Common myeloid progenitor, CD34-positive (primary cell): Measurements from ENCODE around the gene MORN4.

Experiments used
- CTCF ChIA-PET: fragments of 350-600 bp; sonication (Branson Sonifier 250); formaldehyde crosslinking; loops from one replicate; lab custom pipeline; 2021; ENCODE audit warnings: antibody characterized with exemption; lab: Charles Lee
- POLR2A ChIA-PET: fragments of 350-600 bp; sonication (Branson Sonifier 250); formaldehyde crosslinking; loops from one replicate; lab custom pipeline; 2021; ENCODE audit warnings: antibody characterized with exemption; lab: Charles Lee
- DNase-seq, 3 donors: peaks; one replicate each; pipeline versions ENCODE4 v3.0.0 to v3.0.0-alpha.2; 2013
- H3K27ac ChIP-seq, 2 experiments: 1 replicate in 1 of 2; 2 replicates in 1 of 2; pipeline ENCODE4 v1.7.0; 2013; ENCODE audit warnings: inconsistent platforms in 2 of 2, low read length in 2 of 2, mild to moderate bottlenecking in 2 of 2, low read depth in 1 of 2, moderate library complexity in 1 of 2; ENCODE audit not compliant: severe bottlenecking in 2 of 2, insufficient read depth in 1 of 2, poor library complexity in 1 of 2
- H3K27me3 ChIP-seq, 5 experiments: replicated peaks in 2 of 5; 1 replicate in 3 of 5; 2 replicates in 2 of 5; pipeline versions ENCODE4 v1.6.1 to v1.7.0; 2013; ENCODE audit warnings: low read length in 4 of 5, mild to moderate bottlenecking in 2 of 5, moderate library complexity in 2 of 5, inconsistent platforms in 1 of 5; ENCODE audit not compliant: insufficient read depth in 5 of 5, control insufficient read depth in 4 of 5
- H3K36me3 ChIP-seq, 4 experiments: 1 replicate in 2 of 4; 2 replicates in 2 of 4; pipeline versions ENCODE4 v1.6.1 to v1.7.0; 2013; ENCODE audit warnings: low read length in 3 of 4, control low read depth in 1 of 4, mild to moderate bottlenecking in 1 of 4; ENCODE audit not compliant: control insufficient read depth in 4 of 4, insufficient read depth in 4 of 4
- H3K4me1 ChIP-seq, 4 experiments: 1 replicate in 3 of 4; 2 replicates in 1 of 4; pipeline versions ENCODE4 v1.6.1 to v1.7.1; 2013; ENCODE audit warnings: low read length in 3 of 4, mild to moderate bottlenecking in 3 of 4, control low read depth in 1 of 4, inconsistent platforms in 1 of 4, moderate library complexity in 1 of 4; ENCODE audit not compliant: control insufficient read depth in 4 of 4, insufficient read depth in 4 of 4; ENCODE audit errors: control extremely low read depth in 1 of 4
- H3K4me3 ChIP-seq, 7 experiments: 1 replicate in 4 of 7; 2 replicates in 3 of 7; pipeline versions ENCODE4 v1.5.1 to v1.7.0; 2013; ENCODE audit warnings: mild to moderate bottlenecking in 7 of 7, low read length in 6 of 7, moderate library complexity in 6 of 7, inconsistent platforms in 2 of 7, low read depth in 2 of 7, control low read depth in 1 of 7; ENCODE audit not compliant: insufficient read depth in 4 of 7, control insufficient read depth in 1 of 7; ENCODE audit errors: extremely low read depth in 1 of 7
- H3K9me3 ChIP-seq, 5 experiments: 1 replicate in 4 of 5; 2 replicates in 1 of 5; pipeline versions ENCODE4 v1.6.1 to v1.7.1; 2013; ENCODE audit warnings: low read length in 4 of 5, mild to moderate bottlenecking in 2 of 5, inconsistent platforms in 1 of 5, low read depth in 1 of 5, moderate library complexity in 1 of 5; ENCODE audit not compliant: control insufficient read depth in 4 of 5, insufficient read depth in 2 of 5; ENCODE audit errors: control extremely low read depth in 1 of 5
- WGBS: methylation state at CpG from one replicate; pipeline ENCODE4 v1.1.5; 2013; ENCODE audit not compliant: insufficient coverage; 5-methylcytosine and 5-hydroxymethylcytosine counted together

Gene MORN4

GRCh38 chr10:97599272-97599619 is 34.1 kb downstream of the MORN4 start:
- DNase-seq, result no peak
- no peak overlapping the region for H3K4me3 ChIP-seq
- H3K9me3 ChIP-seq, result no peaks in the 10 kb centered on the region
- H3K4me1 ChIP-seq, result peaks cover 0 to 2% (median 0%) of the 10 kb centered on the region in 4 experiments
- CTCF ChIA-PET, result interaction anchor here (1.2 to 1.6 kb wide), 2 partner anchors 13 to 28 kb away, joined by 3 read pairs; no protein-coding TSS in a partner anchor
- POLR2A ChIA-PET, result no interaction called here
- no peaks in the 10 kb centered on the region for H3K36me3 ChIP-seq
- 94% methylated on average over 3 of the region's 6 CpGs for WGBS
- H3K27me3 ChIP-seq, result peaks cover 0 to 4% (median 0%) of the 10 kb centered on the region in 5 experiments
- no peak overlapping the region for H3K27ac ChIP-seq

- POLR2A ChIA-PET, result interaction anchor here (0.7 kb wide), 1 partner anchor 28 kb away, joined by 3 read pairs; no protein-coding TSS in a partner anchor
- WGBS, result 98% methylated on average over 9 of the region's 19 CpGs
Measured at GRCh38 chr10:97598407-97599271, 34.7 kb downstream of the MORN4 start.

GRCh38 chr10:97597778-97598177 is 35.5 kb downstream of the MORN4 start:
- no peak overlapping the region for H3K27ac ChIP-seq
- no CpG with 5 or more reads among the region's 2 CpGs for WGBS
- H3K36me3 ChIP-seq, result no peaks in the 10 kb centered on the region
- no peaks in the 10 kb centered on the region for H3K9me3 ChIP-seq
- no peak overlapping the region for H3K4me3 ChIP-seq
- peaks cover 0 to 2% (median 0%) of the 10 kb centered on the region in 4 experiments for H3K4me1 ChIP-seq
- DNase-seq, result peak in 2 of 3 donors; percentile 50 to 65
- ChIA-PET CTCF (interaction anchor here (1.4 to 2.4 kb wide), 3 partner anchors 13 to 28 kb away, joined by 5 to 8 read pairs (median 8); partner anchors contain the start of gene ANKRD2), POLR2A (no interaction called here)
- peaks cover 0 to 4% (median 0%) of the 10 kb centered on the region in 5 experiments for H3K27me3 ChIP-seq

More at GRCh38 chr10:97598407-97599271, 34.7 kb downstream of the MORN4 start:
- H3K27ac ChIP-seq, result no peak overlapping the region
- DNase-seq, result no peak
- H3K4me3 ChIP-seq, result no peak overlapping the region
- H3K9me3 ChIP-seq, result no peaks in the 10 kb centered on the region
- H3K27me3 ChIP-seq, result peaks cover 0 to 4% (median 0%) of the 10 kb centered on the region in 5 experiments
- CTCF ChIA-PET, result interaction anchor here (1.2 to 2.4 kb wide), 3 partner anchors 12 to 26 kb away, joined by 3 to 8 read pairs (median 8); partner anchors contain the start of gene ANKRD2
- peaks cover 0 to 2% (median 0%) of the 10 kb centered on the region in 4 experiments for H3K4me1 ChIP-seq
- H3K36me3 ChIP-seq, result no peaks in the 10 kb centered on the region

GRCh38 chr10:97596101-97597082 is 36.9 kb downstream of the MORN4 start:
- Histone ChIP-seq H3K4me1 (peaks cover 0 to 2% (median 0%) of the 10 kb centered on the region in 4 experiments), H3K27me3 (no peaks in the 10 kb centered on the region), H3K4me3 (no peak overlapping the region), H3K9me3 (no peaks in the 10 kb centered on the region), H3K27ac (no peak overlapping the region), H3K36me3 (no peaks in the 10 kb centered on the region)
- POLR2A ChIA-PET, result interaction anchor here (0.6 kb wide), 1 partner anchor 31 kb away, joined by 4 read pairs; no protein-coding TSS in a partner anchor
- CTCF ChIA-PET, result interaction anchor here (1.1 to 2.4 kb wide), 4 partner anchors 10 to 27 kb away, joined by 4 to 8 read pairs (median 6); partner anchors contain the start of gene ANKRD2
- WGBS, result 89% methylated on average over 10 of the region's 10 CpGs
- DNase-seq, result peak in 2 of 3 donors; percentile 11 to 14

- H3K27me3 ChIP-seq, result no peaks in the 10 kb centered on the region
- no peak for DNase-seq
- ChIA-PET CTCF (no interaction called here), POLR2A (no interaction called here)
- H3K9me3 ChIP-seq, result no peaks in the 10 kb centered on the region
- H3K27ac ChIP-seq, result no peak overlapping the region
- 88% methylated on average over 2 of the region's 4 CpGs for WGBS
- peaks cover 0 to 6% (median 0%) of the 10 kb centered on the region in 4 experiments for H3K4me1 ChIP-seq
- no peaks in the 10 kb centered on the region for H3K36me3 ChIP-seq
- no peak overlapping the region for H3K4me3 ChIP-seq
Measured at GRCh38 chr10:97593421-97593820, 39.9 kb downstream of the MORN4 start.

GRCh38 chr10:97590748-97591495 is 42.4 kb downstream of the MORN4 start:
- POLR2A ChIA-PET, result interaction anchor here (0.6 kb wide), 1 partner anchor 93 kb away, joined by 6 read pairs; no protein-coding TSS in a partner anchor
- H3K36me3 ChIP-seq, result no peaks in the 10 kb centered on the region
- no peak overlapping the region for H3K27ac ChIP-seq
- H3K4me1 ChIP-seq, result peaks cover 0 to 4% (median 0%) of the 10 kb centered on the region in 4 experiments
- WGBS, result 76% methylated on average over 4 of the region's 5 CpGs
- no peak overlapping the region for H3K4me3 ChIP-seq
- DNase-seq, result no peak
- CTCF ChIA-PET, result interaction anchor here (0.6 to 2.3 kb wide), 3 partner anchors 20 to 259 kb away, joined by 3 to 5 read pairs (median 3); partner anchors contain the start of gene GOLGA7B
- H3K9me3 ChIP-seq, result no peaks in the 10 kb centered on the region
- H3K27me3 ChIP-seq, result no peaks in the 10 kb centered on the region
